Suprapubic skin (tissue), 4 donors: Measurements from ENCODE around the gene PGA4.
"Not testable (repeated sequence)": the region's sequence is repeated elsewhere in the genome, so short reads cannot be mapped to it uniquely, and the experiment has no call there.

ENCODE experiments used
- CTCF ChIP-seq, 2 donors: fragments of 200-600 bp in 1 of 2; fragments of 450-650 bp in 1 of 2; sonication (generic) in 1 of 2; IDR thresholded peaks; one replicate each; pipeline ENCODE4 v1.5.1; 2016 to 2019; ENCODE audit warnings: antibody characterized with exemption in 2 of 2, mild to moderate bottlenecking in 1 of 2, moderate library complexity in 1 of 2
- EP300 ChIP-seq: sonication (generic); formaldehyde crosslinking; IDR thresholded peaks from one replicate; pipeline ENCODE4 v1.6.1; 2017; ENCODE audit warnings: antibody characterized with exemption
- POLR2A ChIP-seq, 2 donors: fragments of 450-650 bp; IDR thresholded peaks; one replicate each; pipeline ENCODE4 v1.6.1; 2017; ENCODE audit warnings: antibody characterized with exemption in 2 of 2, mild to moderate bottlenecking in 2 of 2, moderate library complexity in 2 of 2
- POLR2AphosphoS5 ChIP-seq, 3 donors: sonication (generic); formaldehyde crosslinking; IDR thresholded peaks; one replicate each; pipeline ENCODE4 v1.6.1; 2017; ENCODE audit warnings: antibody characterized with exemption in 3 of 3

DNA sequence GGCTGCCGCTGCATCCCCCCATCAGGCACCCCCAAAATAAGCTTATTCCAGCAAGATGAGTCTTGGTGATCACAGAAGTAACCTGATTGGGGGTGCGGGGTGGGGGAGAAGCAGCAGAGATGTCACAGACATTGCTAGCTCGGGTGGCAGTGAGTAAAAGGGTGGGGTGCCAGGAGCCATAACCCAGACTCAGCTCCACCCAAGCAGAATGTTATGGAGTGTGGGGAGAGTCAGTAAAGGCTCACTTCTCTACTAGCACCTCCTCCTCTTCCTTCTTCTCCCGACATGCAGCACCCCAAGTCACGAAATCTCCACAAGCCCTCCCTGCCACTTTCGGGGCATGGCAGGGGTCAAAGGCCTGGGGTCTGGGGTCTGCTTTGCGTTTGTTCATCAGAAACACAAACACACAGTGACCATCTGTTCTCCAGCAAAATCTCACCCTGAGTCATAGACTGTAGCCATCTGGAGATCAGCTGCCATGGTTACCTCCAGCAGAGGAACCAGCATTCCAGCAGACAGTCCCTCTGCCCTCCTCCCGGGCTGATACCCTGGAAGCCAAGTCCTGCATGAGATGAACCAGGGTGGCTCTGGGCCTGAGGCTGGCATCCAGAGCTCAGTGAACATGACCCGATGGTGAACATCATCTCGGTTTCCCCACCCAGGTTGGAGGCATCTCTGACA lies 23.3 kb downstream of the PGA4 start:
- TF ChIP-seq EP300; CTCF (IDR thresholded peaks at IDR 0.05); POLR2AphosphoS5 (IDR thresholded peaks at IDR 0.05); POLR2A (IDR thresholded peaks at IDR 0.05): not testable (repeated sequence)
